Fibroblast of skin of right quadriceps (primary cell): Measurements from ENCODE around the gene KMT5B.
A peak's percentile ranks its signal among the peaks of the same experiment; 100 is the strongest.
"Not testable (repeated sequence)": the region's sequence is repeated elsewhere in the genome, so short reads cannot be mapped to it uniquely, and the experiment has no call there.

Source experiments
- DNase-seq: peaks from one replicate; pipeline ENCODE4 v3.0.0-alpha.2; 2013

KMT5B gene

DNA sequence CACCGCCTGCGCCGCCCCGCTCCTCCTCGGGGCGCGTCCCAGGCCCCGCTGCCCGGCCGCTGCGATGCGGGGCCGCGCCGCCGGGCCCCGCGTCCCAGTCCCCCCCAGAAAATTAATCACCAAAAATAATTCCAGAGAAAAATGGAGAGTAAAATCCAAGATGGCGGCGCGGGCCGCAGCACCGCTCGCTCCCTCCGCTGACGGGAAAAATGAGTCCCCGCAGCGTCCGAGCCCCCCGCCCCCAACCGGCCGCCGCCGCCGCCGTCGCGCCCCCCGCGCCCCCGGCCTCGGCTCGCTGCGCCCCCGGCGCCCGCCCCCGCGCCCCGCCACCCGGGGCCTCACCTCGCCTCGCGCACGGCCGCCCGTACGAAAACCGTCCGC is at the start of gene KMT5B:
KMT5B (minus strand) TSS at position 162 of the 381 bp plus-strand sequence. CDS start 23,220 bp downstream, outside the sequence.
- no peak for DNase-seq

DNA sequence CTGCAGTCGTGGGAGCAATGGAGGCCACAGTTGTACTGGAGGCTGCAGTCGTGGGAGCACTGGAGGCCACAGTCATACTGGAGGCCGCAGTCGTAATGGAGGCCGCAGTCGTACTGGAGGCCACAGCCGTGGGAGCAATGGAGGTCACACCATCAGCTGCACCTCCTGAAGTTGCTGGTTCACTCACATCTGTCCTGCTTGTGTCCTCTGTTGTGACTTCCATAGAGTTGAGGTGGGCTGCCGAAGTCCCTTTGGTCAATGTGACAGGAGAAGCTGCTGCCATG is 49.4 kb upstream of the KMT5B start:
- no peak for DNase-seq

DNA sequence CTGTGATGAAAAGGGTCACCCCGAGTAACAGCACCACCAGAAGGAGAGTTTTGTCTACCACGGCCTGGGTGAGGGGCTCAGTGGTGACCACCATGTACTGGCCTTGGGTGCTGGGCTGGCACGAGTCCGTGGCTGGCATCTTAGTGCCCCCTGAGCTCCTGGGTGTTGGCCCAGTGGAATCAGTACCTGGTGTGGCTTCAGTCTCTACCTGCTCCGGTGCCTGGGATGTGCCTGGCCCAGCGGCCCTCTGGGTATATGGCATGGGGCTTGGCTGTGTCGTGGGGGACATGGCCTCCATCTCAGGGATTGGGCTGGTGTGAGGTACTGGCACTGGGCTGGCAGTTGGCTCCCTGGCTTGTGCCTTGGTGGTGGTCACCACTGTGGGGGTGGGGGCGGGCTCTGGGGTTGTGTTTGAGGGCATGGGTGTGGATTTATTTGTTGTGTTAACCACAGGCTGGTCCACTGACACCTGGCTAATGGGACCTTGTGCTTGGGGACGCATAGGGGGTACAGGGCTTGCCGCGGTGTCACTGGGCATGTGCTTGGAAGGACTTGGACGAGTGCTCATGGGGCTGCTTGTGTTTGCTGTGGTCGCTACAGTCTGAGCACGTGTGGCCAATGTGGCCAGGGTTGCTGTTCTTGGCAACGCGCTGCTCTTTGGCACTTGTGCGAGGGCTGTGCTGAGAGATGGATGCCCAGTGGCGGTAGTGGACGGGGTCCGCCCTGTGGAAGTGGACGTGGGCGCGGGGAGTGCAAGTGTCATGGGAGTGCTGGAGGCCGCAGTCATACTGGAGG is 48.9 kb upstream of the KMT5B start:
- no peak for DNase-seq

DNA sequence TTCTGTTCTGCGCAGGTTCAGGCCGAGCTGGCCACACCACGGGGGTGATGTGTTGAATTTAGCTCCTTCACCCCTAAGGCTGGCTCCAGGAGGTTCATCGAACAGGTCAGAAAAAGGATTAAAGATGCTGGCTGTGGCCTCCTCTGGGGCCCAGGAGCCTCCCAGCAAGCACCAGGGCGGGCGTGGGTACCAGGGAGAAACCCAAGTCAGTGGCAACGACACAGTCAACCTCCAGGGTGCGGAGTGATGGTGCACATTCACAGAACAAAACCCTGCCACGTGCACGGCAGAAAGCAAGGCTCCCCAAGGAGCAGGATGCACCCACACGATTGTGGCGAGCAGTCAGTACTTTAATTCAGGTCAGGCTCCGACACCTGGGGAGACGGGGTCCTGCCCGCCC is 47.9 kb upstream of the KMT5B start:
- DNase-seq = no peak

DNA sequence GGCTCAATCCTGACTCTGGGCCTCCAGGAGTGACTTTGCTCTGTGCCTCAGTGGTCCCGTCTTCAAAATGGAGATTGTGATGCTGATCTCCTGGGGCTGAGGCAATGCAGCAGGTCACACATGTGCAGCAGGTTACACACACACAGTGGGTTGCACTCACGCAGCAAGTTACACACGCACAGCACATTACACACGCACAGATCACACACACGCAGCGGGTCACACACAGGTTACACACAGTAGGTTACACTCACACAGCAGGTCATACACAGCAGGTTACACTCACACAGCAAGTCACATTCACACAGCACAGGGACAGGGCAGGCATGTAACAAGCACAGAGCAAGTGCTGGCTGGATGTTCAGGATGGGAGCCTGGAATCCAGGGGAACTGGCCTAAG is 47.4 kb upstream of the KMT5B start:
- no peak for DNase-seq

DNA sequence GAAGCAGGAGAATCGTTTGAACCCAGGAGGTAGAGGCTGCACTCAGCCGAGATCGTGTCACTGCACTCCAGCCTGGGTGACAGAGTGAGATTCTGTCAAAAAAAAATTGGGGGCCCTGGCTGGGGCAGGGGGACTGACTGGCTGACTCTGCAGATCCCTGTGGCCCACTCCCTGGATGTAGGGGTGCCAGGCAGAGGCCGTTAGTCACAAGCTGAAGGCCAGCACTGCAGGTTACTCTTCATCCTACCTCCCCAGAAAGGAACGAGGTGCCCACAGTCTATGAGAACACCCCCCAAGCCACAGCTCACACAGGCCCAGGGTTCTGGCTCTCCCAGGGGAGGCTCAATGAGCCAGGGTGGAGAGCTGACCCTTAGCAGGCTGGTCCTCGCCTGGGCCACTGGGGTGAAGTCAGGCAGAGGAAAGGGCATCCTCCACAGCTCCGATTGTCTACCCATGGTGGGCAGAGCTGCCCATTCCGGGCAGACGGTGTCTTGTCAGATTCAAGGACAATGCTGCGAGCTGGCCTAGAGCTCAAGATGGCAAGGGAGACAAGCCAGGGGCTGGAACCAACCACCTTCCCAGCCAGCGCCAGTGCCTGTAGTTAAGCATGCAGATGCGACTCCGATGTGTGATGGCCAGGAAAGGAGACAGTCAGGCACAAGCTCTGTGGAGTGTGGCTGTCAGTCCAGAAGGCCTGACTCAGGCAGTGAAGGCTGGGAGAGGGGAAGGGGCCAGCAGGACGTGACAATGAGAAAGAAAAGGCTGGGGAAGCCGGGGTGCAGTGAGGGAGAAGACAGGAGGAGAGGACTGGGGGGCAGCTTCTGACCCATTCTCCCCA is 46.2 kb upstream of the KMT5B start:
- DNase-seq = no peak

DNA sequence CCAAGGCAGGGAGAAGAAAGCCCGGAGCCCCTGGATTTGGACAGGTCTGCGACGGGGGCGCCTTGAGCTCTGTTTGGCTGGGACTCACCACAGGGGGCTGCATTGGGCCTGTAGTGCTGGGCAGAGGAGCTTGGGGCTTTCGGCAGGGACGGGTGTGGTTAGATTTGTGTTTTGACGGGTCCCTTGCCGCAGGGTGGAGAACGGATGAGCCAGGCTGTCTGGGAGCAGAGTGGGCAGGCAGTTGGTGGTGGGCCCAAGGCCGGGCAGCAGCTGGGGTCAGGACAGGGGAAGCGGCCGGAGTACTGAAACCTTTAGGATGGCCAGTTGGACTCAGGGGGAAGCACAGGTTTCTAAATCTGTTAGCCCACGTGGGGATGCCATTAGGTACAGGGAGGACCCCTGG is 45.3 kb upstream of the KMT5B start:
- no peak for DNase-seq

DNA sequence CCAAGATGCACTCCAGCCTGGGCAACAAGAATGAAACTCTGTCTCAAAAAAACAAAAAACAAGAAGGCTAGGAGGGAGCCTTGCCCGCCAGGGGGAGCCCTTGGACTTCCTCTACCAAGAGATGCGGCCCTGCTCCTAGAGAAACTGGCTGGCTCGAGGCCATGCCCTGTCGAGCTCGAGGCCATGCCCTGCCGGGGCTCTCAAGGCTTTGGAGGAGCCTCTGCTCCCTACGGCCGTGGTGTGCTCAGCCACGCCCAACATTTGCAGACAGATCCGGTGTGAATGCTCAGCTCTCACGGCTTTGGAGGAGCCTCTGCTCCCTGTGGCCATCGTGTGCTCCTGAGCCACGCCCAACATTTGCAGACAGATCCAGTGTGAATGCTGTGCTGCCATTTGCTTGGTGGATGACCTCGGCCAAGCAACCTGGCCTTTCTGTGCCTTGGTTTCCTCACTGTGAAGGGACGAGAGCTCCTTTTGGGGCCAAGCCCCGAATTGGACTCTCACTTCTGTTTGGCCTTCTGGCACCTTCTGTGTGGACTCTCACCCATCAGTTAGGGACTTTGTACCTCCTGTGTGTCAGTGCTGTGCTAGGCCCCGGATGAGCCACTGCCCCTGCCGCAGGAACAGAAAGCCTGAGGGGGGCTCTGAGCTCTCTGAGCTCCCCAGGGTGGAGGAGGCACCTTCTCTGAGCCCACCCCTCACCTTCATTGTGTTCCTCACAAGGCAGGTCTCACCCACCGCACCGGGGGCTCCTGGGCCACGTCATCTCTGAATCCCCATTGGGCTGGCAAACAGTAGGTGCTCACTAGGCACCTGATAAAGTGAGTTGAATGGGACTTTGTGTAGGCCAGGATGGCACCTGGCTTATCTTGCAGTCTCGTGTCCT is 44.6 kb upstream of the KMT5B start:
- peak; percentile 86 for DNase-seq

DNA sequence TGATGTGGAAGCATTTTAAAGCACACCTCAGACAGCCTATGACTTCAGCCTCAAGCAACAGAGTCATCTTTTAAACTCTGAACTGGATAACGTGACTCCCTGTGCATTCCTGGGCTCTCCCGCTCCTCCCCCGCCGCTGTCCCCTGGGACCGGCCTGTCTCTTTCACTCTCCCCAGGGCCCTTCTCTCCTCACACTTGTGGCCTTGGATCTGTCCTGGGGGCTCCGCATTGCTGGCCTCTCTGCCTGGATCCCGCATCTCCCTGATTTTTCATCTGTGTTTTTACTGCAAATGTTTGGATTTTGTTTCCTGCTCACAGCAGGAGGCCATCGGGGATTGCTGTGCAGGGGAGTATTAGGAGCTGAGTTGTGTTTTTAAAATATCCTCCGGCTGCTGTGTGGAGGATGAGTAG is 43.2 kb upstream of the KMT5B start:
- DNase-seq = peak; percentile 78

DNA sequence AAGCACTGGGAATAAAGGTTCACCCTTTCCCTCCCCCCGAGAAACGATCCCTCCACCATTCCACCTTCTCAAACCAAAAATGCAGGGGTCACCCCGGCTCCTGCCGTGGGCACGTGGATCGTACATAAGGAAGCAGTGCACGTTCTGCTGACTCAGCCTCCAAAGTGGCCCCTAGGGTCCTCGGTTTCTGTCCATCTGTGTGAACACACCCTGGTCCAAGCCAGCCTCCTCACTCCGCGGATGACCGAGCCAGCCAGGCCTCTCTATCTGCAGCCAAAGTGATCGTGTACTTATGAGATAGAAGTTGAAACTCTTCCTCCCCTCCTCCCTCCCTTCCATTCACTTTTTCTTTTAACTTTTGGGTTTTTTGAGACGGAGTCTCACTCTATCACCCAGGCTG is 42.4 kb upstream of the KMT5B start:
- peak; percentile 15 for DNase-seq

DNA sequence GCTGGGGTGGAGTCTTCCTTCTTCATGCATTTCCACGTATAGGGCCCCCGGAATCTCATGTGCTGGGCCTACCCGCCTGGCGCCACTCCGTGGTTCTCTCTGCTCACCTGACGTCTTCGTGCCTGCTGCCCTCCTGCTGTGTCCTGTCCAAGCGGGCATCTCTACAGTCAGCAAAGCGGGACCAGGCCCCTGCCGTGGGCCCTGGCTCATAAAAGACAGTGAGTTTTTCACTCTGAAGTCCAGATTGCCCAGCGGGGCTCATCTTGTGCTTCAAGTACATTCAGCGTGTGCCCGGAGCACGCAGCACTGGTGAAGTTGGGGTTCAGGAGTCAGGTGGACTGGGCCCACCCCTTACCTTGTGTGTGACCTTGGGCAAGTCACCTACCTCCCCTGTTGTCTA is 41.3 kb upstream of the KMT5B start:
- no peak for DNase-seq

DNA sequence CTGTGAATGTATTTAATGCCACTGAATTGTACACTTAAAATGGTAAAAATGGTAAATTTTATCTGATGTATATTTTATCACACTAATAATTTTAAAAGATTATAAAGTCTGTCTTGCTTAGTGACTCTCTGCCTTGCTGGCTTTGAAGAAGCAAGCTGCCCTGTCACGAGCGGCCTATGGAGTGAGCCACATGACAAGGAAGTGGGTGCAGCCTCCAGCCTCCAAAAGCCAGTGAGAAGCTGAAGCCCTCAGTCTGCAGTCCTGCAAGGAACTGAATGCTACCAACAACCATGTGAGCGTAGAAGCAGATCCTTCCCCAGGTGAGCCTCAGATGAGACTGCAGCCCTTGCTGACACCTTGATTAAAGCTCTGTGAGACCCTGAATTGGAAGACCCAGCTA is 38.7 kb upstream of the KMT5B start:
- DNase-seq = no peak

DNA sequence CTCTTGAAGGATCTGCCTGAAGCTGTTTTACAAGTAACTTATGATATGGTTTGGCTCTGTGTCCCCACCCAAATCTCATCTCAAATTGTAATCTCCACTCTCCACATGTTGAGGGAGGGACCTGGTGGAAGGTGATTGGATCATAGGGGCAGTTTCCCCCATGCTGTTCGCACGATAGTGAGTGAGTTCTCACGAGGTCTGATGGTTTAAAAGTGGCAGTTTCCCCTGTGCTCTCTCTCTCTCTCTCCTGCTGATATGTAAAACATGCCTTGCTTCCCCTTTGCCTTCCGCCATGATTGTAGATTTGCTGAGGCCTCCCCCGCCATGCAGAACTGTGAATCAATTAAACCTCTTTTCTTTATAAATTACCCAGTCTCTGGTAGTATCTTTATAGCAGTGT is 31.8 kb upstream of the KMT5B start:
- not testable (repeated sequence) for DNase-seq

DNA sequence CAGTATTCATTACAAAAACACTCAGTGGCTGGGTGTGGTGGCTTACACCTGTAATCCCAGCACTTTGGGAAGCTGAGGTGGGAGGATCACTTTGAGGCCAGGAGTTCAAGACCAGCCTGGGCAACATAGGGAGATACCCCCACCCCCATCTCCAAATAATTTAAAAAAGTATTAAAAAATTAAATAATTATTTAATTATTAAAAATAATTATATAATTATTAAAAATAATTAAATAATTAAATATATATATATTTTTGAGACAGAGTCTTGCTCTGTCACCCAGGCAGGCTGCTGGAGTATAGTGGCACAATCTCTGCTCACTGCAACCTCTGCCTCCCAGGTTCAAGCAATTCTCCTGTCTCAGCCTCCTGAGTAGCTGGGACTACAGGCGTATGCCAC is 30.8 kb upstream of the KMT5B start:
- DNase-seq = not testable (repeated sequence)

DNA sequence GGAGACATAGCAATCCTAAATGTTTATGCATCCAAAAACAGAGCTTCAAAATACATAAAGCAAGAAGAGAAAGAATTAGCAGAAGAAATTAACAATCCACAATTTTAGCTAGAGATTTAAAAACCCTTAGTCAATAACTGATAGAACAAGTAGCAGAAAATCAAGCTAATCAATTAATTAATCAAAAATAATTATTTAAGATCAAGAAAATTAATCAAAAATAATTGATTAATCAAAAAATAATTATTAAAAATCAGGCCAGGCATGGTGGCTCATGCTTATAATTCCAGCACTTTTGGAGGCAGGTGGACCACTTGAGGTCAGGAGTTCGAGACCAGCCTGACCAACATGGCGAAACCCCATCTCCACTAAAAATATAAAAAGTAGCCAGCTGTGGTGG is 29.5 kb upstream of the KMT5B start:
- DNase-seq = no peak

DNA sequence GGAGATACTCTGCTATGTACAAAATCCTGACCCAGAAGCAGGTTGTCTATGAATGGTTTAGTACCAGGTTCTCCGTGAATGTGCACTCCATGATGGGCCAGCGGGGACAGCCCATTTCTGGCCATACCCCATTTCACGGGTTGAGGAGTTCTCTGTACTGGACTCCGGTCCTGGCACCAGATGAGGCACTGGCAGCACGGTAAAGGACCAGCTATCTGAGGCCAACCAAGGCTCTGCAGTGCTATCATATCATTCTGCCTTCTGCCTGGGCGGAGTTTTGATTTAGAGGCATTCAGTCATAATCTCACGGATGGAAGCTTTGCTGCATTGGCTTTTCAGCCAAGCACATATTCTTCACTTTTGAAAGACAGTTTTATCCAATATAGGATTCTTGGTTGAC is 18.5 kb upstream of the KMT5B start:
- DNase-seq = no peak

DNA sequence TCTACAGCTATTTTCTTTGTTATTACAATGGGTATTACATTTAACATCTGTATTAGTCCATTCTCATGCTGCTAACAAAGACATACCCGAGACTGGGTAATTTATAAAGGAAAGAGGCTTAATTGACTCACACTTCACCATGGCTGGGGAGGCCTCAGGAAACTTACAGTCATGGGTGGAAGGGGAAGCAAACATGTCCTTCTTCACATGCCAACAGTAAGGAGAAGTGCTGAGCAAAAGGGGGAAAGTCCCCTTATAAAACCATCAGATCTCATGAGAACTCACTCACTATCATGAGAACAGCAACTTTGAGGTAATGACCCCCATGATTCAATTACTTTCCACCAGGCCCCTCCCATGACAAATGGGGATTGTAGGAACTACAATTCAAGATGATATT is 16.5 kb upstream of the KMT5B start:
- no peak for DNase-seq

DNA sequence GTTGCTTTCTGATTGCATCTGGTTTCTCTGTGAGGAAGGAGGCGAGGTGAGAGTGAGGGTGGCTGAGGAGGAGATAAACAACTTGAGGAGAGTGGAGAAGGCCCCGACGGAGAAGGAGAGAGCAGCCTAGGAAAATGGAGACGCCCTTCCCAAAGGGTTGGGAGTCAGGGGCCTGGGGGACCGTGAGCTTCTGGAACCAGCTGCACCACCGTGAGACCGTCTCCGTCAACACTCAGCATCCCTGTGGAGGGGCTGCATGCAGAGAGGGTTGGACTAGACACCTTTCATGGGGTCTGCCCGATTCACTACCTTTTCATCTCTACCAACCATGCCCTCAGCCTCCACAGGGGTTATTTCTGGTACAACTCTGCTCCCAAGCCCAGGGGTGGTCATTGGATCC is 13.3 kb upstream of the KMT5B start:
- DNase-seq = no peak

DNA sequence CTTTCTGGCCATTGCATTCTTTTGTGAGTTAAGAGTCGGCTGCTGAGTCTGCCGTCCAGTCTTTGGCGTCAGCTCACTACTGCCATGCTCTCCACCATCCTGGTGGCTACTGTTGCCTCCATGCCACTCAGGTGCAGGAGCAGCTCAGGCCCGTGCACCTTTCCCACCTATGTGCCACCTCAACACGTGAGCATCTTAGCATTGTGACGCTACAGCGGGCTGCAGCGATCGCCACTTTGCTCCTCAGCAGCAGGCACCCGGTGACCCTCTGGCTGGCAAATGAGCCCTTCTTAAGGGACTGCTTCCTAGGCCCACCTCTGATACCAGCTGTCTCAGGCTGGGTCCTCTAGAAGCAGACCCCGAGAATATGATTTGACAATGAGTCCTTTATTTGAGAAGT is 11.5 kb upstream of the KMT5B start:
- DNase-seq = no peak

DNA sequence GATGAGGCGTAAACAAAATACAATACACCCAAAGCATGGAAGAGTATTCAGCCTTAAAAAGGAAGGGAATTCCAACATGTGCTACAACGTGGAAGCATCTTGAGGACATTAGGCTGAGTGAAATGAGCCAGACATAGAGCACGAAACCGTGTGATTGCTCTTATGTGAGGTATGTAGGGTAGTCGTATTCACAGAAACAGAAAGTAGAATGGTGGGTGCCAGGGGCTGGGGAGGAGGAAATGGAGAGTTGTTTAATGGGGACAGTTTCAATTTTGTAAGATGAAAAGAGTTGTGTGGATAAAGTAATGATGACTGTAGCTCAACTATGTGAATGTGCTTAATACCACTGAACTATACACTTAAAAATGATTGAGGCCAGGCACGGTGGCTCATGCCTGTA is 10.2 kb upstream of the KMT5B start:
- no peak for DNase-seq

DNA sequence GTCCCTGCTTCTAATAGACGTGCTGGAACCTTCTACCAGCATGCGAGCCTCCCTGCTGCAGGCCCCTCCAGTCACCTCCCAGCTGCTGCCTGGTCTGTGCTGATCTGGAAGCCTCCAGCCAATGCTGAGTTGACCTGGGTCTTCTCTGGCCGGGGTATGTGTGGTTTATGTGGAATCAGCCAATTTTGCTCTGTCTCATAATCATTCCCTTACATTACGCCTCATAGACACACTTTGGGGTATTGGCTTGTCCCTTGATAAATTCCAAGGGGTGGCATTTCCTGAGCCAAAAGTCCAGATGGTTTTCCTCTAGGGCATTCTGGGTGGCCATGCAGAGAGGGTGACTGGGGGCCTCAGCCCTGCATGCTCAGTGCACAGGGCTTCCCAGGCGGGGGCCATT is 8.3 kb upstream of the KMT5B start:
- no peak for DNase-seq

DNA sequence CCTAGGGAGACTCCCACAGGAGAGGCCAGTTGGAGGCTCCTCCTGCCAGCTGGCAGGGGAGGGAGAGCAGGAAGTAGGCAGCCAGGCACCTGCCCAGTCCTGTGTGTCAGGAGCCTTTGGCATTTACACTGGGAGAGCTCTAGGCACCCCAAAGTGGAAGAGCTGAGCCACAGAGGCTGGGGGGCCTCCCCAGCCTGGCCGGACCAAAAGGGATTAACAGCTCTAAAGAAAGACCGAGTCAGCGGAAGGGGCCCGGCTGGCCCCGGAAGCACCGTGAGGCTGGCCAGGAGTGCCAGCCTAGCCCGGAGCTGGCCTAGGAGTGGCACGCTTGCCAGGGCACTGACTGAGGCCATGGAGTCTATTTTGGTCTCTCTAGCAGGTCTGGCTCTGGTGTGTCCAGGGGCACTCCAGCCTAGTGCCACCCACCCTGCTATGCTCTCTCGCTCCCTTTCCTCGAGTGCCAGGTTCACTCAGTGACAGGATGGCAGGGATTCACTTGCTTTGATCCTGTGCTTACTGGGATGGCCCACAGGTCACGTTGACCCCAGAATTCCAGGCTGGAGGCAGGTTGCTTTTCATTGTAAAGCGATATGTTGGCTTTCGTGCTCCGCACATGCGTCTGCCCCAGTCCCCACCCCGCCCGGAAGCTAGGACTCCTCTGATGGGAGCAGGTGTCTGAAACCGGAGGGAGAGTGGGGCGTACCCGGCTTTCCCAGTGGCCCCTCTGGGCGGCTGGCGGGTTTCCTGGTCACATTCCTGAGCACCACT is 3.3 kb upstream of the KMT5B start:
- no peak for DNase-seq
